Stimulated activated CD8-positive, alpha-beta memory T cell treated with anti-CD3 and anti-CD28 coated beads, Interleukin-12 subunit alpha, Interleukin-12 subunit beta, amount 100 ng/mL, for 24 hours (primary cell): Measurements from ENCODE around the gene SLC2A8.
A peak's percentile ranks its signal among the peaks of the same experiment; 100 is the strongest.

Experiments
- DNase-seq: peaks from one replicate; pipeline ENCODE4 v3.0.0-alpha.2; 2020; ENCODE audit errors: extremely low read depth

The SLC2A8 gene

GRCh38 chr9:127396808-127397645 lies at the start of gene SLC2A8:
Gene SLC2A8 (plus strand): TSS chr9:127397169. CDS start chr9:127397231, 62 bp downstream.
- DNase-seq: peak; percentile 84

- no peak for DNase-seq
These were observed 48.9 kb upstream of the SLC2A8 start for GRCh38 chr9:127347831-127348776.

- DNase-seq: no peak
These were observed 47.4 kb upstream of the SLC2A8 start for GRCh38 chr9:127349483-127350113.

- no peak for DNase-seq
These were observed 45.5 kb upstream of the SLC2A8 start for GRCh38 chr9:127351182-127352166.

- no peak for DNase-seq
These were observed 43.1 kb upstream of the SLC2A8 start for GRCh38 chr9:127353882-127354281.

- no peak for DNase-seq
These were observed 40.1 kb upstream of the SLC2A8 start for GRCh38 chr9:127356906-127357305.

GRCh38 chr9:127358023-127358535 lies 38.9 kb upstream of the SLC2A8 start:
- DNase-seq: no peak

- DNase-seq: no peak
These were observed 38.2 kb upstream of the SLC2A8 start for GRCh38 chr9:127358770-127359169.

- DNase-seq: no peak
These were observed 36.7 kb upstream of the SLC2A8 start for GRCh38 chr9:127360250-127360649.

- no peak for DNase-seq
These were observed 36.1 kb upstream of the SLC2A8 start for GRCh38 chr9:127360829-127361228.

- no peak for DNase-seq
These were observed 35.4 kb upstream of the SLC2A8 start for GRCh38 chr9:127361561-127361960.

GRCh38 chr9:127362829-127363228 lies 34.1 kb upstream of the SLC2A8 start:
- DNase-seq: no peak

- DNase-seq: no peak
These were observed 31.5 kb upstream of the SLC2A8 start for GRCh38 chr9:127365461-127365860.

GRCh38 chr9:127366594-127366993 lies 30.4 kb upstream of the SLC2A8 start:
- no peak for DNase-seq

GRCh38 chr9:127368852-127369402 lies 28.0 kb upstream of the SLC2A8 start:
- no peak for DNase-seq

- no peak for DNase-seq
These were observed 27.5 kb upstream of the SLC2A8 start for GRCh38 chr9:127369428-127369827.

GRCh38 chr9:127370147-127370579 lies 26.8 kb upstream of the SLC2A8 start:
- no peak for DNase-seq

GRCh38 chr9:127370672-127371648 lies 26.0 kb upstream of the SLC2A8 start:
- DNase-seq: no peak

GRCh38 chr9:127380479-127380878 lies 16.5 kb upstream of the SLC2A8 start:
- DNase-seq: no peak
